Sciatic nerve (tissue), 2 donors: Measurements from ENCODE around the gene ALPK3. TPM values are rescaled to one million over a fixed set of nuclear protein-coding genes. Genes with fewer than 3 reads are reported as not detected.

ENCODE experiments used
- ATAC-seq: fragments of 200-7000 bp; cut with Tn5 transposase; one replicate; pipeline ENCODE4 v1.9.1; 2020; ENCODE audit warnings: mild to moderate bottlenecking, moderate library complexity
- DNase-seq: peaks from one replicate; pipeline ENCODE4 v3.0.0-alpha.2; 2020; ENCODE audit warnings: low spot score
- intact Hi-C: fragments of 100-400 bp; cut with DNase I; formaldehyde crosslinking; loops from one replicate; pipeline ENCODE4 v1.14.2; 2022
- total RNA-seq: library from RNA; stranded (reverse); fragmentation: NEBNext Ultra II Directional; extraction: Animal tissue kit (Norgen Biotek cat#: 25700); gene quantifications from one replicate; pipeline ENCODE4 v1.2.1, GENCODE V29; 2021
- donor health status: DM: no; HTN: no; CAD: no.
- donor health status: DM: no; HTN: no; CAD: no.

Gene ALPK3
- total RNA-seq, 1 donor from 2014 or later = 7.2 TPM

GRCh38 chr15:84905016-84905916 lies 88.1 kb downstream of the ALPK3 start:
- intact Hi-C loops = no loop called here

GRCh38 chr15:84907731-84908130 lies 90.6 kb downstream of the ALPK3 start:
- no peak for DNase-seq
- intact Hi-C loops = no loop called here
- ATAC-seq = no peak

More at GRCh38 chr15:84905016-84905916, 88.1 kb downstream of the ALPK3 start:
- DNase-seq (no peak), ATAC-seq (peak; percentile 51)

- intact Hi-C loops = no loop called here
- no peak for DNase-seq
- no peak for ATAC-seq
Observed at GRCh38 chr15:84908564-84908963, 91.4 kb downstream of the ALPK3 start.

GRCh38 chr15:84909029-84909428 lies 91.9 kb downstream of the ALPK3 start:
- intact Hi-C loops = no loop called here

GRCh38 chr15:84909782-84910181 lies 92.6 kb downstream of the ALPK3 start:
- intact Hi-C loops = no loop called here
- DNase-seq = no peak
- ATAC-seq = no peak

More at GRCh38 chr15:84909029-84909428, 91.9 kb downstream of the ALPK3 start:
- no peak for DNase-seq
- no peak for ATAC-seq

- intact Hi-C loops = no loop called here
- no peak for ATAC-seq
- DNase-seq = no peak
Observed at GRCh38 chr15:84910928-84911623, 93.9 kb downstream of the ALPK3 start.

- DNase-seq (peak; percentile 90), ATAC-seq (peak; percentile 94)
- intact Hi-C loops = no loop called here
Observed at GRCh38 chr15:84911879-84912660, 94.9 kb downstream of the ALPK3 start.

- peak; percentile 41 for ATAC-seq
- no peak for DNase-seq
- intact Hi-C loops = no loop called here
Observed at GRCh38 chr15:84913360-84913723, 96.2 kb downstream of the ALPK3 start.

- intact Hi-C loops = no loop called here
- ATAC-seq (no peak), DNase-seq (no peak)
Observed at GRCh38 chr15:84914351-84914750, 97.2 kb downstream of the ALPK3 start.

- DNase-seq = peak; percentile 77
Observed at GRCh38 chr15:84914909-84915605, 97.9 kb downstream of the ALPK3 start.

GRCh38 chr15:84915606-84915958 lies 98.4 kb downstream of the ALPK3 start:
- no peak for DNase-seq
- intact Hi-C loops = no loop called here
- no peak for ATAC-seq

More at GRCh38 chr15:84914909-84915605, 97.9 kb downstream of the ALPK3 start:
- peak; percentile 69 for ATAC-seq
- intact Hi-C loops = no loop called here

- ATAC-seq (no peak), DNase-seq (no peak)
- intact Hi-C loops = no loop called here
Observed at GRCh38 chr15:84917452-84917851, 100.3 kb downstream of the ALPK3 start.

- intact Hi-C loops = no loop called here
- no peak for DNase-seq
- no peak for ATAC-seq
Observed at GRCh38 chr15:84919106-84919667, 102.0 kb downstream of the ALPK3 start.

GRCh38 chr15:84921121-84921520 lies 104.0 kb downstream of the ALPK3 start:
- ATAC-seq (no peak), DNase-seq (no peak)
- intact Hi-C loops = no loop called here

- intact Hi-C loops = no loop called here
- no peak for DNase-seq
- no peak for ATAC-seq
Observed at GRCh38 chr15:84922530-84922929, 105.4 kb downstream of the ALPK3 start.
